GM21737 (cell line): ENCODE data around the gene QRICH2.

Experiments used
- ATAC-seq: cut with Tn5 transposase; IDR thresholded peaks from one replicate; pipeline ENCODE4 v1.9.1; 2021; ENCODE audit warnings: mild to moderate bottlenecking, moderate library complexity; ENCODE audit not compliant: unreplicated experiment

QRICH2 gene

DNA sequence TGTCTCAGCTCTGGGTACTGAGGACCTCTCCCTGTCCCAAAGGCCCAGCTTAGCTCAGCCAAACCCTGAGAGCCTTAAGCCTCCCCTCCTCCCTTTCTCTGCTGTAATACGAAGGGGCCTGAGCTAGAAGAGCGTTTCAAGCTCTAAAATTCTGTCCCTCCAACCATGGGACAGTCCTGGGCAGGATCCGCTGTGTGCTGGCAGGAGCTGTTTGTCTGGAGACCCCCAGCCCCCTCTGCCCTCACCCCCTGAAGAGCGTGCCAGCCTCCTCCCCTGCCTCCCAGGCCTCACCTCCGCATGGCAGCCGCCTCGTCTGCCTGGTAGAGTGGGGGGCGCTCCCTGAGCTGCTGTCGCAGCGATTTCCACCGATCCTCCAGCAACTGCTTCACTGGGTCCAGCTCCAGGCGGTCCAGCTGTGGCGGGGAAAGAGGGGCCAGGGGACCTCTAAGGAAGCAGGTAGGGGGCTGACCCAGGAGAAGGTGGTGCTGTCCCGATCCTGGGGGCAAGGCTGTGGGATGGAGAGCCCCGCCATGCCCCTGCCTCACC is 28.3 kb downstream of the QRICH2 start:
- no peak for ATAC-seq

DNA sequence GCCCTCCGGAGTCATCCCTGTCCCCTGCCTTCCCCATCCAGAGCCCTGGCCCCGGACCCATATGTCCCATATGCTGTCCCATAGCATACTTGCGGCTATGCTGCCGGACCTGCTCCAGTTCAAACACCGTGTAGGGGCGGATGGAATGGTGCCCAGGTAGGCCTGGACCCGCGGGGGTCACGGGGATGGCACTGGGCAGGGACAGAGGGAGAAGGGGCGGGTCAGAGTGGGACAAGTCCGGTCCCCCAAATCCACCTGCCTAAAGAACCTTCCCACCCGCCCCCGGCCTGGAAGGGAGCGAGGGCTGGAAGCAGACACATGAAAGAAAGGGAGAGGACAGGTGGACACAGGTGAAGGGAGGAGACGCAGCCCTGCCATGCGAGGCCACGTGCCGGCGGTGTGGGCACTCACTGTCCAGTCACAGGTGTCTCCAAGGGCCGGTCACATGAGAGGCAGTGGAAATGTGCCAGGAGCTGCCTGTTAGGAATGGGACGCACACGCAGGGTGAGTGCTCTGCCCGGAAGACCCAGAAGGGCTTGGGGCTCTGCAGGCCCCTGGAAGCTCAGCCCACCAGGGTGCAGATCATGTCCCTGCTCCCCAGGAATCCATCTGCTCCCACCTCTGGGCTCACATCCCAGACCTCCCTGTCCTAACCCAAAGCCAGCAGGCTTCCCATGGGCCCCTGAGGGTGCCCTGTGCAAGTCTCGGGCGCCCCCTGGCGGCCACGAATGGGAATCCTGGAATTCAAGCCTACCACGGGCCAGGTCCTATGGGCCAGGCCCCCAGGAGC is 28.9 kb downstream of the QRICH2 start:
- no peak for ATAC-seq

DNA sequence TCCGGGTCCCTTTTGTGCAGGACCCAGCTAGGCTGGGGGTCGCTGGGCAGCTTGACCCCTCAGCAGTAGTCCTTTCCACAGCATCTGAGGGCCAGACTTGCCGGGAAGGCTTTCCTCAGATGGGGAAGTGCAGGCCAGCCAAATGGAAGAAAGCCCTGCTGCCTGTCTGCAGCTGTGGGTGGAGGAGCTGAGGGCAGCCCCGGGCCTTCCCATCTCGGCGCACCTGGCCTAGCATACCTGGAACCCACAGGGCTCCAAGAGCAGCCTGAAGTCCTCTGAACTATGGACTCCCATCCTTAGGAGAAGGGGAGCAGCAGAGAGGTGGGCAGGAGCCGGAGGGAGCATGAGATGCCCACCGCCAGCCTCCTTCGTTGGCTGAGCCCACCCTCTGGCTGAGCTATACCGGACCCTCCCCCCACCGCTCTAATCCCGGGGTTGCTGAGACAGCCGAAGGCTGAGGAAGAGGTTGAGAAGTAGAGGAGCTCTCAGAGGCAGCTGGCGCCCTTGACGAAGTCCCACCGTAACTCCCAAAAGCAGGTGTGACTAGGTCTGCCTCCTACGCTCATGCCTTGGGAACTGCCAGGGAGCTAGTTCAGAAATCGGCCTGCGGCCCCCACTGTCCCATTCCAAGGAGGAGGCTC is 29.7 kb downstream of the QRICH2 start:
- no peak for ATAC-seq

DNA sequence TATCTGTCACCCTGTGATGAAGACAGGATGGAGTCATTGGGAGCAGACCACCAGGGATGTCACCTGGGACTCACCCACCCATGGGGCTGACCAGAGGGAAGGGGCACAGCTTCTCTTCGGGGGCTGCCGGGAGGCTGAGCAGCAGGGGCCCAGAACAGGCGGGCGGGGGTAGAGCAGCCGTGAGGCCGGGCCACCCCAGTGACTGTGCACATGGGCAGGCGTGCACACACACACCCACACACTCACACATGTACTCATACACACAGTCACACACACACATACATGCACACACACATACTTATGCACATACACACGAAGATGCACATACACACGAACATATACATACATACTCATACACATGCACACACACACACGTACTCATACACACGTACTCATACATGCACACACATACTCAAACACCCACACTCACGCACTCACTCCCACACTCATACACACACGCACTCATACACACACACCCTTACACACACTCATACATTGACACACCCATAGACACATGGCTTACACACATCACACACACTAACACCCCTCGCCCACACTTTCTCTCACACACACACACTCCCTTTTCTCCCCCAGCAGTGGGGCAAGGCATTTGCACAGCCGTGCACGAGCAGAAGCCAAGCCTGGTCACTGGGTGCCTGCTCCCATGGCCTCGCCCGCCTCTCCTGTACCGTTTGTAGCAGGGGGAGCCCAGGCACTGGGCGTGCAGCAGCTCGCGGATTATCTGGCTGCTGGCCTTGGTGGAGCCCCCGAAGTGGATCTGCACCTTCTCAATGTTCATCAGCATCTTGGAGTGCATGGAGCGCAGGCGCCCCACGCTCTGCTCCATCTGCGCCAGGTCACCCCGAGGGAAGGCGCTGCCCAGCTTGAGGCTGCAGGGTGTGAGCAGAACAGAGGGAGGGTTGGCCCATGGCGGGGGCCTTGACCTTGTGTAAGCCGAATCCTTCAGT is 30.5 kb downstream of the QRICH2 start:
- ATAC-seq: no peak

DNA sequence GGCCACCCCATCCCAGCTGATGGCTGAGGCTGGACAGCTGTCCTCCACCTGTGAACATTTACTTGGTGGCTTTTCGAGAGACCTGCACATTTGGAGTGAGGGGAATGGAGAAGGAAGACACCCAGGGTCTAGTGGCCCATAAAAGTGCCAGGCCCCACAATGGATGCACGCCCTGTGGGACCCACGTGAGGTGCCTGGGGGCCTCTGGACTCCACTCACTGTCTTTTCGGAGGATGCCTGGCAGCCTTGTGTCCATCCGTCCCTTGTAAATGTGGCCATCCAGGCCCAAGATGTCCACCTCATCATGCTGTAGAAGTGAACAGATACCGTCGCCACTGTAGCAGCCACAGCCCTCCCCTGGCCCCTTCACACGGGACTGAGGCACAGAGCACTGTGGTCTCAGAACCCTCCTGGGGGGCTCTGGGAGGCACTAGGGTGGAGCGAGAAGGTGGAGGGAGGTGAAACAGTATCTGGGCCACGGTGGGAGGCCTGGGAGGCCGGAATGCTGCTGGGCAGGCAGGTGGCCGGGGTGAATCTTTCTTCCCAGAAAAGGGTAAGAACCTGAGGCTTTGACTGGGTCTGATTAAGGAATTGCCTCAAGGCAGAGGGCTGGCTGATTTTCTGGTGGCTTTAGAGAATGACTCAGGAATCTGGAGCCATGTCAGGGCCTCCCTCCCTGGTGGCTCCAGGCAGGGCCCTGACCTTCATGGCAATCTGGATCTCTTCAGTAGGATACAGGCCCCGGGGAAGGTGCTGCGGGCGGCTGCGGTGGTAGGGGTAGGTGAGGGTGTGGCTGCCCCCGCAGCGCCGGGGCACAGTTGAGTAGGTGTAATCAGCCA is 31.4 kb downstream of the QRICH2 start:
- ATAC-seq: no peak

DNA sequence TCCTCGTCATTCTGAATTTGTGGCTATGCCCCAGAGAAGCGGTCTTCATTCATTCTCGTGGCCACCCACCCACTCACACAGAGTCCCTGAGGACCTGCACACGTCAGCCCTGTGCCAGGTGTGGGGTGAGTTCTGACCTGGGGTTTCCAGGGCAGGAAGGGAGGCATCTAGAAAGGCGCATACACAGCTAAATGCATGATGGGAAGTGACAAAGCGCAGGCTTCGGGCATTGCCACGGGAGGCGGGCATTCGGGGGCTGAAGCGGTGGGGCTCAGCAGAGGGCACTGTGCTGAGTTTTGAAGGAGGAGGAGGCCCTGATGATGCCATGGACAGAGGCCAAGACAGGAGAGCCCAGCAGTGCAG is 32.0 kb downstream of the QRICH2 start:
- ATAC-seq: no peak

DNA sequence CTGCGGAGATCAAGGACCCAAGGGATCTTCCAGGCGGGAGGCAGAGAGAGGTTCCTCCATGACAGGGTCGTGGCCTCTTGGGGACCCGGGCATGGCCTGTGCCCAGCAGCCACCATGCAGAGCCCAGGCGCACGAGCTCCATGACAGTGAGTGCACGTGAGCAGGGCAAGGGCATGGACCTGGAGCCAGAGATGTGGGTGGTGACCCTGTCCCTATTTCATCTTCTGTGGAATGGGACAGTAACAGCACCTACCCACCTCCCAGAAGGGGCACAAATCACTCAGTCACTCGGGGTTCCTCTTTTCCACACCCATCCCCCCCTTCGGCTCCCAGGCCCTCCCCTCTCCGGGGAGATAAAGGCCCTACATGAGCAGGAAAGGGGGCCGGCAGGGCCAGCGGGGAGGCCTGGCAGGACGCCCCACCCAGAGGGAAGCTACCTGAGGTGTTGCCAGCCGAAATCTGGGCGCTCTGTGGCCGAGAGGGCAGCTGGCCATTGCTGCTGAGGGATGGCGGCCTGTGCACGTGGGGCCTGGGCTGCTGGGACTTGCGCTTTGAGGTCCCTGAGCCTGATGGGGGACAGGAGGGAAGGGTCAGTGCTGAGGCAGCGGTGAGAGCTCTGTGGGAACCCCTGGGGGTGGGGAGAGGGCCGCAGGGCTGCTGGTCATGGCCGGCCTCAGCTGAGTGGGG is 32.6 kb downstream of the QRICH2 start:
- ATAC-seq: no peak

DNA sequence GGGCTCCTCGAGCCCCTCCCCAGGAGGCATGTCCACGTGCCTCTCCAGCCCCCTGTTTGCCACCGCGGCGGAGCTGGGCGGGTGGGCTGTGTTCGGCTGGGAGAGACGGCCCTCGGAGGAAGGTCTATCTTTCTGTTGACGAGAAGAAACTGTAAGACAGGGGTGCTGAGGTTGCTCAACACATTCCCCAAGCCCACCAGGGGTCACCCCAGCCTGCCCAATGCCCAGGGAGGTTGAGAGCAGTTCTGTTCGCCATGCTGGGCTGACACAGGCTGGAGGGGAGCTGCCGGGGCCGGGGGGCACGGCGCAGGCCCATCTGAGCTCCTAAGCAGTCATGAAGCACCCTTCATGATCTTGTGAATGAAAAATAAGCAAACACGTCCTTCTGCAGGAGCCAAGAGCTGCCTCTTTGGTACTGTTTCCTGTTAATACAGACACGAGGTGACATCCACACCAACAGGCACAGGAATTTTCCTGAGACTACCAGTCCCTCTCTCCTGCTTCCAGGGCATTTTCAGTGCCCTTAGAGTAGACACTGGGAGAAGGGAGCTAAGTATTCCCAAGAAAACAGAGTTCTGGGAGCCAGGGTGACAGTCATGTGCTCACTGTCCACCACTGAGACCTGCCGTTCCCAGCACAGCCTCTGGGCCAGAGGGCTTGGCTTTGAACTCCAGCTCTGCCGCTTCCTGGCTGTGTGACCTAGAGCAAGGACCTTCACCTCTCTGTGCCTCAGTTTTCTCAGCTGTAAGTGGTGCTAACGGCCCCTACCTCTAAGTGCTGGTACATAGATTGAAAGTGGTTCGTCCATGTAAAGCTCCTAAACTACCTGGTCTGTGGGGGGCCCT is 33.7 kb downstream of the QRICH2 start:
- ATAC-seq: no peak

DNA sequence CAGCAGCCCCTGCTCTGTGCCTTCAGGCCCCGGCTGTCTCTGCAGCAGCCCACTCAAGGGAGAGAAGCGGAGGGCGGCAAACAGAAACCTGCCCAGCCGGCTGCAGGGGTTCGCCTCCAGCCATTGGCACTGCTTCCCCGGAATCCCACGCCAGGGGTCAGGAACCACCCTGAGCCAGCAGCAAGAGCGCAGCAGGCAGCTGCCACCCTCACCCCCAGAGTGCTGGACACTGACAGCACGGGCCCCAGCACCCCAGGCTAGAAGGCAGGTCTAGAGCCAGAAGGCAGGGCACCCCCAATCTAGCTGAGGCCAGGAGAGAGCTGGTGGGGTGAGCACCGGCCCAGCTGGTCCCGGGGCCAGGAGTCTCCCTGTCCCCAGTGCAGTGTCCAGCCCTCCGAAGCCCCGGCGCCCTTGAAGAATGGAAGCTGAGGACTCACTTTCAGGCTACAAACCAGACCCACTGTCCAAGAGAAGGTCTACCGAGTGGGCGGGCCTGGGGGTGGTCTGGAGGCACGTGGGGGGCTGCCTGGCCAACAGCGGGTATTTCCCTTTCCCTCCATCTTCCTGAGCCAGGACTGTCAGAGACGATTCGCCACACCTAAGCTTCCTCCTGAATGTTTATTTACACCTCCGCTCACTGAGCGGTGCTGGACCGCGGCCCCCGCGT is 34.5 kb downstream of the QRICH2 start:
- ATAC-seq: no peak

DNA sequence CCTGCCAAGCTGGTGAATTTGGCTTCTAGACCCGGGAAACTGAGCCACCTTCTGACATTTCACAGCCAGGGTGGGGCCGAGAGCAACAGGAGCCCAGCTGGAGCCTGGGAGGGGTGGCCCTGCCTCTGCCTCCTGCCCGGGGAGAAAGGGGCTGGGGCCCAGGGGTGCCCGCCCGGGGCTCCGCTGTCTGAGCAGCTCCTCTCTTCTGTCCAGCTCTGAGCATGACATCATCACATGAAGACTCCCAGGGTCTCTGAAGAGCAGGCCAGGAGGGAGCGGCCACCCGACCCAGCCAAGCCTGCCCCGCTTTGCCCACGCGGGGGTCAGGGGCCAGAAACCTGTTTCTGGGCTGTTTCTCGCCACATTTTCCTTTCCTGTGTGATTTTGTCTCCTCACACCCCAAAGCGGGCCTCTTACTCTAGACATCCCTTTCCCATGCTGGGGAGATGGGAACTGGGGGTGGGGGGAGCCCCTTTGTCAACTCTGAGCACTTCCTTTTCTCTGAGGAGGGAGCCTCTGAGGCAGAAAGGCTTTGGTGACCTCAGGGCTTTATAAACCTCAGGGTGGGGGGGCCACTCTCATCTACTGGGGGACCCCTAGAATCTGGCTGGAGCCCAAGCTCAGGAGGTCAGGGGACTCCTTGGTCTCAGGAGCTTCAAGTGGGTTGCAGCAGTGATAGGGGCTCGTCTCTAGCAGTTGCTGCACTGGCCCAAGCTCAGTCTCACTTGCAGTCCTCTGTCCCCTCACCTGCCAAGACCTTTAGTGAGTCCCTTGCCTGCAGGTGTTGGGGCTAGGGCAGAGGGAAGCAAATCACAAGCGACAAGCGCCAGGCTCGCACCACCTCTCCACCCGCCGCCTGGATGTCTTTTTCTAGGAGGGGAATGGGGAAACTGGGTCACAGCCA is 35.3 kb downstream of the QRICH2 start:
- ATAC-seq: peak; percentile 7

DNA sequence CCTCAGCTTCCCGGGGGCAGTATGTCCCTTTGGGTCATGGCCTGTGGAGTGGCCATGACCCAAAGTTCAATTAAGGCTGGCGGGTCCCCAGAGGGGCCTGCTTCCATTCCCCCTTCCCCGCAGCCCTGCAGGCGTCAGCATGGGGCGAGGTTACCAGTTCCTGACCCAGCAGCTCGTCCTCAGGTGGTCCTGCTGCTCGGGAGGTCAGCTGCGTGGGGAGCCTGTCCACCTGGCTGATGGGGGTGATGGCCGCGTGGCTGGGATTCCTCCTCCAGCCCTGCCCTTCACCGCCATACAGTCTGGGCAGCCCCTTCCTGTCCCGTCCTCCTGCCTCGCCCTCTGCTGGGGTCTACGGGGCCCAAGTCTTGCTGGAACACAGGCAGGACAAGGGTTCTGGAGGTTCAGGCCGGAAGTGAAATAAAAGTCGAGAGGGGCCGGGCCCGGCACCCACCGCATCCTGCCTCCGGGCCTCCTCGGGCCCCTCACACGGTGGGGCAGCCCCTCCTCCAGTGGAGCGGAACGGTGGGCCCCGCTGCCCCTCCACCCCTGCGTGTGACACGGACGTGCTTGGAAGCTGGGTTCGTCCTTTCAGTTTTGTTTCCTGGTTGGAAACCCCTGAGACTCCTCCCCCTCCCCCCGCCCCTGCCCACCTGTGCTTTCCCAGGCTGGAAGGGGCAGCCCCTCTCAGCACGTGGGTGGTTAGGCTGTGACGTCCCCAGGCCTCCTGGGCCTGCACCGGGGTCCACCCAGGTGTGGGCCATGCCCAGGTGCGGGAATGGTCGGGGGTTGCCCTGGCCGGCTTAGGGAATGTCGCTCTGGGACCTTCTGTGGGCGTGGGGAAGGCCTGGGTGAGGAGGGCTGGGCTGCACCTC is 36.2 kb downstream of the QRICH2 start:
- peak; percentile 44 for ATAC-seq

DNA sequence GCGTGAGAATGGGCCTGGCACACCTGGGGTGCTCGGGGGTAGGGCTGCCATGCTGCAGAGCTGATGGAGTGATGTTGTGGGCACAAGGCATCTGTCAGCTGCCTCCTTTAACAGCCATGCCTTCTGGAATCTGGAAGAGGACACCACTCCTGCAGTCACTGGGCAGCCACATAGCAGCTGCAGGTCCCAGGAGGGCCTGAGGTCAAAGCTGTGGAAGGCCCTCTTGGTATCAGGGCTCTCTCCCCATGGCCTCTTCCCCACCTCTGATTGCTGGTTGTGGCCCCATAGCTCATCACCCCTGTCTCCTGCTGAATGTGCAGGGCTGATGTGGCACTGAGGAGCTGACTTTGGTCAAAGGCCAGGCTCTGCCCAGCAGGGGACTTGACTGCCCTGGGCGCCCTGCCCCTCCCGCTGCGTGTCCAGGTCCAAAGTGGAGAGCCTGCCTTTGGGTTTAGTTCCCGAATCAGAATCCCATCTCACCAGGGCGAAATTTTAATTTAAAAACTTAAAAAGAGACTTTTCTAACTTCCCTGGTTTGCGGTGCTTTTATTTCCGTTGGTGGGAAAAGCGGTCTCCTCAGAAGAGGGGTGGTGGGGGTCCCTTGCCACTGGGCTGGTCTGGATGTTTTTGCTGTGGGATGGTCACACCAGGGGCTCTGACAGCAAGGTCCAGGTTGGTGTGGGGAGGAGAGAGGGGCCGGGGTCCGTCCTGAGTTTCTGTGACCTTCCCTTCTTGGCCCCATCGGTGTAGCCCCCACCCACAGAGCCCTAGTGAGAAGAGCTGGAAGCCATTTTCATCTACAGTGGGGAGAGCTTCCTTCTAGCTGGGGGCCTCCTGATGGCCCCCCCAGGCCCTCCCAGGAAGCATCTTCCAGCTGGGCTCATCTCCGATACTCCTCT is 37.1 kb downstream of the QRICH2 start:
- peak; percentile 0 for ATAC-seq

DNA sequence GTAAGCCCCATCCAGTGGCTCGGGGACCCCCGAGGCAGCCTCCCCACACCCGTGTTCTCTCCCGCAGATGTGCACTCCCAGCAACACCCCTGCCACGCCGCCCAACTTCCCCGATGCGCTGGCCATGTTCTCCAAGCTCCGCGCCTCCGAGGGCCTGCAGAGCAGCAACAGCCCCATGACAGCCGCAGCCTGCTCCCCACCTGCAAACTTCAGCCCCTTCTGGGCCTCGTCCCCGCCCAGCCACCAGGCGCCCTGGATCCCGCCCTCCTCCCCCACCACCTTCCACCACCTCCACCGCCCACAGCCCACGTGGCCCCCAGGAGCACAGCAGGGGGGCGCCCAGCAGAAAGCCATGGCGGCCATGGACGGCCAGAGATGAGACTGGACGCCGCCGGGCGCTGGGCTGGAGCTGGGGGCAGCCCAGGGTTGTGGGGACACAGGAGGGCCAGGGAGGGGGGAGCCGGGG is 37.9 kb downstream of the QRICH2 start:
- ATAC-seq: no peak

DNA sequence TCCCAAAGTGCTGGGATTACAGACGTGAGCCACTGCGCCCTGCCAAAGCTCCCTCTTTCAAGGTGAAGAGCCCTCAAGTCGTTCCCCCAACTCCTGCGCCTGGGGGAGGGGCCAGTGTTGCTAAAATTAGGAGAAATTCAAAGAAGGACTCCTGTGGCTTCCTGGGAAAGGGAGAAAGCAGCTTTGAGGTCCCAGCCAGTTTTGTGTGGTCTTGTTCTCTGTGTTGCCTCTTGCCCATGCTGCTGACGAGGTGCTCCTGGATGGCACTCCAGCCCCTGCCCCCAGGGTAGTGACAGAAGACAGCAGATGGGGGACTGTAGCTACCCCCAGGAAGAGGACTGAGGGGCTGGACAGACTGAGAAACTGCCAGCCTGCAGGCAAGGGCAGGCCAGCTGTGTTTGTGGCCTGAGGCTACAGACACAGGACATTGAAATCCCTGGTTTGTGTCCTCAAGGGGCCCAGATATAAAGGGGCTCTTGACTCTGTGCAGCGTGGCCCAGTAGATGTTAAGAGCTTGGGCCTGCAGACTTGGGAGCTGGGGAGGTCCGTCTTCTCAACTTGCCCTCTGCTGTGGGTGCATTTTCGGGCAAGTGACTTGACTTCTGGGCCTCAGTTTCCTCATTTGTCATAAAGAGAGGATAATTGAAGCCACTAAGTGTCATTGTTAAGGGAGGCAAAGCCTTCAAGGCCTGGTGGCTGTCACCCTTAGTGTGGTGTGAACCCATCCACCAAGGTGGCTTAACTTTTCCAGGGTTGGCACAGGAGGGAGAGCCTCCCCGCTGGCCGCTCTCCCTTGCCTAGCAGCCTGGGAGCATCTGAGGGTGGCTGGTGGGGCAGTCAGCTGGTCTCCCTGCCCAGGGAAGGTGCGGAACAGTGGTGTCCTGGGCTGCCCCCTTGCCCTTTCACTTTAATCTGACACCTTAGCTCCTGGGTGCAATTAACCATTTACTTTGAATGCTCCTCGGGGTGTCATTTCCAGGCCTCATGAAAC is 38.8 kb downstream of the QRICH2 start:
- ATAC-seq: no peak
